ENCODE measurements around the gene PDCD4. TPM values are rescaled to one million over a fixed set of nuclear protein-coding genes. Genes with fewer than 3 reads are reported as not detected.

Gene PDCD4
- total and polyA plus RNA-seq, 2 of the 13 experiments (the other 11 are each of a cell fraction or from before 2014, with no cell fraction given), result 22.8 to 56.2 TPM

DNA sequence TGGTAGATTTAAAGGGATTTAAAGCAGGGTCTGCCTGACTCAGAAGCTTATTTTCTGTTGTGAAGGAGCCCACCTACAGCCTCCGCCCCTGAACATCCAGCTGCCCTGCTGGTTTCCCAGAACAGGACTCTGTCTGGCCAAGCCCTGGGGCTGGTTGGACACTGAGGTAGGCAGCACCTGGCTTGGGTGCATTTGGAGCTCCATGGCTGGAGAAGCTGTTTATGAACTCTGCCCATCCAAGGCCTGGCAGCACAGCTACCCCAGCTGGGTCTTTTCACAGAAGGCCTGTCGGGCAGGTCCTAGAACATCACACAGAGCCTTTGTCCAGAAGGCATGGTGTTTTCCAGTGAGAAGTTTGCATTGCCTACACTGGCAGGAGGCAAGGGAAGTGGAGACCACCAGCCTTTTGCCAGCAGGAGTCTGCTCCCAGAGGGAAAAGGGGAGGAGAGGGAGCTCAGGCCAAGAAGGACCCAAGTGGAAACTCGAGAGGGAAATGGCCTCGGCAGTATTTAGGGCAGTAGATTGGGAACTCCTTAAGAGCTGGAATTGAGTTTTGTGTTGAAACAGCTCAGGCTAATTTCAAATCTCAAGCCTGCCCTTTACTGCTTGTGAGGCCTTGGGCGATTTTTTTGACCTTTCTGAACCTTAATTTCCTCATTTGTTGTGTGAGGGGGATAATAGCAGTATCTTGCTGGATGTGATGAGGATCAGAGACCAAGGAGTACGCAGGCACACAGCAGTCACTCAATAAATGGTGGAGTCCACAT, 12.3 kb upstream of the PDCD4 start (continued):
- TF ChIP-seq ZMYM2 (CRISPR knock-in tag; IDR thresholded peaks at IDR 0.05) (no peak), ZMAT3 (CRISPR knock-in tag; conservative IDR thresholded peaks at IDR 0.05) (0 out of 2 replicates have a peak, but pooled peaks have one; percentile 8)
- TF ChIP-seq, protein P1, sequence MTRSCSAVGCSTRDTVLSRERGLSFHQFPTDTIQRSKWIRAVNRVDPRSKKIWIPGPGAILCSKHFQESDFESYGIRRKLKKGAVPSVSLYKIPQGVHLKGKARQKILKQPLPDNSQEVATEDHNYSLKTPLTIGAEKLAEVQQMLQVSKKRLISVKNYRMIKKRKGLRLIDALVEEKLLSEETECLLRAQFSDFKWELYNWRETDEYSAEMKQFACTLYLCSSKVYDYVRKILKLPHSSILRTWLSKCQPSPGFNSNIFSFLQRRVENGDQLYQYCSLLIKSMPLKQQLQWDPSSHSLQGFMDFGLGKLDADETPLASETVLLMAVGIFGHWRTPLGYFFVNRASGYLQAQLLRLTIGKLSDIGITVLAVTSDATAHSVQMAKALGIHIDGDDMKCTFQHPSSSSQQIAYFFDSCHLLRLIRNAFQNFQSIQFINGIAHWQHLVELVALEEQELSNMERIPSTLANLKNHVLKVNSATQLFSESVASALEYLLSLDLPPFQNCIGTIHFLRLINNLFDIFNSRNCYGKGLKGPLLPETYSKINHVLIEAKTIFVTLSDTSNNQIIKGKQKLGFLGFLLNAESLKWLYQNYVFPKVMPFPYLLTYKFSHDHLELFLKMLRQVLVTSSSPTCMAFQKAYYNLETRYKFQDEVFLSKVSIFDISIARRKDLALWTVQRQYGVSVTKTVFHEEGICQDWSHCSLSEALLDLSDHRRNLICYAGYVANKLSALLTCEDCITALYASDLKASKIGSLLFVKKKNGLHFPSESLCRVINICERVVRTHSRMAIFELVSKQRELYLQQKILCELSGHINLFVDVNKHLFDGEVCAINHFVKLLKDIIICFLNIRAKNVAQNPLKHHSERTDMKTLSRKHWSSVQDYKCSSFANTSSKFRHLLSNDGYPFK (CRISPR knock-in tag; IDR thresholded peaks at IDR 0.05; ENCODE audit: borderline replicate concordance), result 0 out of 2 replicates have a peak, but pooled peaks have one; percentile 21

GRCh38 chr10:110859973-110860376, 11.8 kb upstream of the PDCD4 start:
- BruUV-seq (replicated peaks), result no TSS peak
- Histone ChIP-seq H3K4me3 (replicated peaks in 1 of 3; ENCODE audit: insufficient read depth in 1 of 3, low read depth in 2 of 3, low read length in 3 of 3) (no peak overlapping the region), H3K36me3 (replicated peaks in 1 of 2; ENCODE audit: control insufficient read depth in 1 of 2, insufficient read depth in 2 of 2, low read length in 2 of 2) (no peaks in the 10 kb centered on the region), H3K79me2 (ENCODE audit: insufficient read depth, low read length) (no peaks in the 10 kb centered on the region), H3K27me3 (ENCODE audit: control insufficient read depth in 1 of 2, insufficient read depth in 2 of 2, low read length in 2 of 2) (no peaks in the 10 kb centered on the region), H3K4me2 (ENCODE audit: low read depth, low read length) (peak overlapping the region; percentile 71), H3K27ac (ENCODE audit: extremely low read length, insufficient read depth, low read length) (no peak overlapping the region), H3K9ac (ENCODE audit: insufficient read depth, low read depth, low read length) (no peak overlapping the region), H2AFZ (ENCODE audit: low read length) (peak overlapping the region; percentile 17), H3K9me3 (ENCODE audit: low read length) (no peaks in the 10 kb centered on the region), H4K20me1 (ENCODE audit: insufficient read depth, low read length) (no peaks in the 10 kb centered on the region), H3K4me1 (ENCODE audit: insufficient read depth, low read length) (peaks cover 71% of the 10 kb centered on the region)
- DNase-seq (ENCODE audit: low spot score) (no peak), ATAC-seq (no peak), FAIRE-seq (no peak)
- POLR2A ChIA-PET, result interaction anchor here (1.5 to 4.8 kb wide), 3 partner anchors 12 to 59 kb away, joined by 8 to 53 read pairs (median 13); partner anchors contain the start of genes BBIP1, PDCD4 and SHOC2
- 0% methylated on average over 1 of the region's 1 CpG for WGBS (ENCODE audit: low lambda C conversion rate)
- intact Hi-C loops (cut with micrococcal nuclease; ENCODE audit: unreplicated experiment) (no loop called here), in situ Hi-C loops (cut with HindIII; ENCODE audit: extremely low pct_ligation_motif_present, low pct_unique_long_range_greater_than_20kb) (no loop called here)
- CTCF ChIA-PET (ENCODE audit: low intra/inter-chr PET ratio, low total read pairs), result no interaction called here
- TF ChIP-seq ZKSCAN8 (CRISPR knock-in tag; IDR thresholded peaks at IDR 0.05; ENCODE audit: borderline replicate concordance), result peak; percentile 96
- TF ChIP-seq CREM (IDR thresholded peaks at IDR 0.05), result no peak
- no peak for TF ChIP-seq CREM (CRISPR knock-in tag; IDR thresholded peaks at IDR 0.05)
- 0 out of 2 replicates have a peak, but pooled peaks have one; percentile 11 for TF ChIP-seq CEBPB (IDR thresholded peaks at IDR 0.05; ENCODE audit: borderline replicate concordance, low read depth, low read length)
- TF ChIP-seq, protein P2, sequence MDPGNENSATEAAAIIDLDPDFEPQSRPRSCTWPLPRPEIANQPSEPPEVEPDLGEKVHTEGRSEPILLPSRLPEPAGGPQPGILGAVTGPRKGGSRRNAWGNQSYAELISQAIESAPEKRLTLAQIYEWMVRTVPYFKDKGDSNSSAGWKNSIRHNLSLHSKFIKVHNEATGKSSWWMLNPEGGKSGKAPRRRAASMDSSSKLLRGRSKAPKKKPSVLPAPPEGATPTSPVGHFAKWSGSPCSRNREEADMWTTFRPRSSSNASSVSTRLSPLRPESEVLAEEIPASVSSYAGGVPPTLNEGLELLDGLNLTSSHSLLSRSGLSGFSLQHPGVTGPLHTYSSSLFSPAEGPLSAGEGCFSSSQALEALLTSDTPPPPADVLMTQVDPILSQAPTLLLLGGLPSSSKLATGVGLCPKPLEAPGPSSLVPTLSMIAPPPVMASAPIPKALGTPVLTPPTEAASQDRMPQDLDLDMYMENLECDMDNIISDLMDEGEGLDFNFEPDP (CRISPR knock-in tag; conservative IDR thresholded peaks at IDR 0.05), result 0 out of 2 replicates have a peak, but pooled peaks have one; percentile 13
